Lower lobe of right lung (tissue), 2 donors: ENCODE measurements around the gene ADAMTS12. TPM values are rescaled to one million over a fixed set of nuclear protein-coding genes. Genes with fewer than 3 reads are reported as not detected.

Experiments used
- ATAC-seq, 2 donors: fragments of 200-7000 bp; cut with Tn5 transposase; one replicate each; pipeline ENCODE4 v1.9.1; 2020 to 2022; ENCODE audit warnings: mild to moderate bottlenecking in 2 of 2, moderate library complexity in 2 of 2
- DNase-seq: peaks from one replicate; pipeline ENCODE4 v3.0.0-alpha.2; 2020
- H3K27ac ChIP-seq: fragments of 200-600 bp; one replicate; pipeline ENCODE4 v1.8.0; 2022
- H3K27me3 ChIP-seq: fragments of 200-600 bp; one replicate; pipeline ENCODE4 v1.8.0; 2022; ENCODE audit warnings: low read depth
- H3K36me3 ChIP-seq: fragments of 200-600 bp; one replicate; pipeline ENCODE4 v1.8.0; 2022; ENCODE audit warnings: mild to moderate bottlenecking
- H3K4me1 ChIP-seq: fragments of 200-600 bp; one replicate; pipeline ENCODE4 v1.8.0; 2022
- H3K4me3 ChIP-seq: fragments of 200-600 bp; one replicate; pipeline ENCODE4 v1.8.0; 2022; ENCODE audit warnings: mild to moderate bottlenecking
- H3K9me3 ChIP-seq: fragments of 200-600 bp; one replicate; pipeline ENCODE4 v1.8.0; 2022
- intact Hi-C: fragments of 100-400 bp; cut with DNase I; formaldehyde crosslinking; loops from one replicate; pipeline ENCODE4 v1.11.0; 2022
- total RNA-seq: library from RNA; stranded (reverse); fragmentation: NEBNext Ultra II Directional; extraction: Animal tissue kit (Norgen Biotek cat#: 25700); gene quantifications from one replicate; pipeline ENCODE4 v1.2.1, GENCODE V29; 2021
- TF ChIP-seq, protein P1 (sequence below): fragments of 200-600 bp; IDR thresholded peaks from one replicate; pipeline ENCODE4 v1.8.0; 2022; ENCODE audit warnings: antibody characterized with exemption, mild to moderate bottlenecking
- donor health status: DM: no; HTN: yes; CAD: no; lungs with severe emphysema.

The ADAMTS12 gene
- total RNA-seq, 1 donor from 2014 or later: 7.6 TPM

DNA sequence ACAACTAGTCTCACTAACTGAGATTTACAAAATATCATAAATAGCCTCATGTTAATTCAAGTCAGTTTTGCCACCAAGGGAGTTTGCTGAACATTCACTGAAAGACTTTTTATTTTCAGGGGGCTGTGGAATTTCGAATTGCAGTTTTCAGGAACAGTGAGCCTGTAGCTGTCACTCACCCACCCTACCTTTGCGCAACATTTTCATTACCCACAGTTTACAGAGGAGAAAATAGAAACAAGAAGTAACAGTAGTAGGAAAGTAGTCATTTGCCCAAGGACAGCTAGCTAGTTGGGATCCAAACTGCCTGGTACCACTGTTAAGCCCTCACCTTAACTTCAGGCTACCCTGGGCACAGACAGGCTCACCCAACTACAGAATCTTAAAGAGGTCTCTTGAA lies 154.1 kb downstream of the ADAMTS12 start:
- H3K4me1 ChIP-seq: peaks cover 6% of the 10 kb centered on the region
- no peaks in the 10 kb centered on the region for H3K9me3 ChIP-seq
- H3K27me3 ChIP-seq: no peaks in the 10 kb centered on the region
- DNase-seq (no peak), ATAC-seq (no peak)
- TF ChIP-seq, protein P1, sequence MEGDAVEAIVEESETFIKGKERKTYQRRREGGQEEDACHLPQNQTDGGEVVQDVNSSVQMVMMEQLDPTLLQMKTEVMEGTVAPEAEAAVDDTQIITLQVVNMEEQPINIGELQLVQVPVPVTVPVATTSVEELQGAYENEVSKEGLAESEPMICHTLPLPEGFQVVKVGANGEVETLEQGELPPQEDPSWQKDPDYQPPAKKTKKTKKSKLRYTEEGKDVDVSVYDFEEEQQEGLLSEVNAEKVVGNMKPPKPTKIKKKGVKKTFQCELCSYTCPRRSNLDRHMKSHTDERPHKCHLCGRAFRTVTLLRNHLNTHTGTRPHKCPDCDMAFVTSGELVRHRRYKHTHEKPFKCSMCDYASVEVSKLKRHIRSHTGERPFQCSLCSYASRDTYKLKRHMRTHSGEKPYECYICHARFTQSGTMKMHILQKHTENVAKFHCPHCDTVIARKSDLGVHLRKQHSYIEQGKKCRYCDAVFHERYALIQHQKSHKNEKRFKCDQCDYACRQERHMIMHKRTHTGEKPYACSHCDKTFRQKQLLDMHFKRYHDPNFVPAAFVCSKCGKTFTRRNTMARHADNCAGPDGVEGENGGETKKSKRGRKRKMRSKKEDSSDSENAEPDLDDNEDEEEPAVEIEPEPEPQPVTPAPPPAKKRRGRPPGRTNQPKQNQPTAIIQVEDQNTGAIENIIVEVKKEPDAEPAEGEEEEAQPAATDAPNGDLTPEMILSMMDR: no peak
- H3K4me3 ChIP-seq: no peak overlapping the region
- intact Hi-C loops: no loop called here
- H3K27ac ChIP-seq: no peak overlapping the region
- H3K36me3 ChIP-seq: no peaks in the 10 kb centered on the region

DNA sequence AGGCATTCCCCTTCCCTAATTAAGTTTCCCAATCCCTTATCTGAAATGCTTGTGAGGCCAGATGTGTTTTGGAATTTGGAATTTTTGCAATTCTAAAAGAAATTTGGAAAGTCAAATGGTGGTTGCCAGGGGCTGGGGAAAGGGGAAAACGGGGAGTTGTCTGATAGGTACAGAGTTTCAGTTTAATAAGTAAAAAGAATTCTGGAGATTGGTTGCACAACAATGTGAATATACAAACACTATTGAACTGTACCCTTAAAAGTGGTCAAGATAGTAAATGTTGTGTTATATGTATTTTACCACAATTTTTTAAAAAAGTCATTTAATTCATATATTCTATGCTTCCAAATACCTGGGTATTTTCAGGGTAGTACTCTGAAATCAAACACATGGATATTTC lies 154.5 kb downstream of the ADAMTS12 start:
- ATAC-seq (no peak), DNase-seq (no peak)
- H3K9me3 ChIP-seq: no peaks in the 10 kb centered on the region
- intact Hi-C loops: no loop called here
- peaks cover 6% of the 10 kb centered on the region for H3K4me1 ChIP-seq
- TF ChIP-seq, protein P1: no peak
- no peaks in the 10 kb centered on the region for H3K36me3 ChIP-seq
- no peak overlapping the region for H3K27ac ChIP-seq
- H3K27me3 ChIP-seq: no peaks in the 10 kb centered on the region
- no peak overlapping the region for H3K4me3 ChIP-seq

DNA sequence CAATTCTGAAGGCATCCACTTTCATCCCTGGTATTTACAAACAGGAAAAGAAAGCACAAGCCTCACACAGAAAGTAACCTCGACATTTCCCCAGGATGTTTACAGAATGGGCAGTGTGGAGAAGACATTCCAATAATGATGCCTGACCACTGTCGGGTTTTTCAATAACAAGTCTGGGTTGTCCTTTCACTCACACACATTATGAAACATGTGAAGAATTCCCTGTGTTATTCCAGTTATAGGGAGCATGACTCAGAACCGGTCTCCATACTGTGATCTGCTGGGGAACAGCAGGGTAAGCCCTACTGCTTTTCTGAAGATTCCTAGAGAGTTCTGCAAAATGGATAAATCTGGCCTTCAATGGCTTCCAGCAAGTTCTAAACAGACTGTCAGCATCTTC lies 155.3 kb downstream of the ADAMTS12 start:
- no peaks in the 10 kb centered on the region for H3K9me3 ChIP-seq
- H3K27me3 ChIP-seq: no peaks in the 10 kb centered on the region
- no peaks in the 10 kb centered on the region for H3K36me3 ChIP-seq
- H3K4me1 ChIP-seq: peaks cover 6% of the 10 kb centered on the region
- DNase-seq: no peak
- ATAC-seq: peak in 1 of 2 donors; percentile 14
- intact Hi-C loops: no loop called here
- no peak overlapping the region for H3K27ac ChIP-seq
- TF ChIP-seq, protein P1: no peak
- no peak overlapping the region for H3K4me3 ChIP-seq

DNA sequence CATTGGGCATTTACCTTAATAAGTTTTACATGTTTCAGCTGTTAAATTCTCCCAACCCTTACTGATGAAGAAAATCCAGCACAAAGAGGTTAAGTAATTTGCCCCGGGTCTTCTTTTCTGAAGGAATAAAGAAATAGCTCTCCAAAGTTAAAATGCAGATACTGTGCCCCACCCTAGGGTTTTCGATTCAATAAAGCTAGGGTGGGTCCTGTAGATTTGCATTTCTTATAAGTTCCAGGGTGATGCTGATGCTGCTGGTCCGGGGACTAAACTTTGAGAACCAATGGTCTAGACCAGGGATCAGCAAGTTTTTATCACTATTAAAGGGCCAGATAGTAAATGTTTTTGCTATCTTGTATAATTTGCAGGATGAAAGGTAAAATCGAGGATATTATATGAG lies 156.7 kb downstream of the ADAMTS12 start:
- TF ChIP-seq, protein P1: no peak
- Histone ChIP-seq H3K36me3 (no peaks in the 10 kb centered on the region), H3K4me3 (no peak overlapping the region), H3K27ac (no peak overlapping the region), H3K9me3 (no peaks in the 10 kb centered on the region), H3K27me3 (no peaks in the 10 kb centered on the region), H3K4me1 (peaks cover 6% of the 10 kb centered on the region)
- intact Hi-C loops: no loop called here
- ATAC-seq: no peak
- DNase-seq: no peak

DNA sequence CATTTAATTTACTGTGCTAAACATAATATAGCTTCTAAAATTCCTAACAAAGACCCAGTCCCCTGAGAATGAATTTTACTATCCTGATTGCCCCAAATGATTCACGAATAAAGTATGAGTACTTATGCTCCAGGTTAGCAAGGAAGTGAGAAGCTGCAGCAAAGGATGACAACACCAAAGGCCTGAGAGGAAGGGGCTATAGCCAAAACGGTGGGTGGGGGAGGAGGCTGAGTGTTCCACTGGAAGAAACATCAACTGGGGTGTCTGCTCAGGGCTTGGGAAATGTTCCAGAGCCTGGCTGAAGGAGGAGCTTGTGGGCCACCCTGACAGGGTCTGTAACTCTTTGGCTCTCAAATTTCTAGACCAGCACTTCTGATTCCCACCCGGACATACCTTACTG lies 157.3 kb downstream of the ADAMTS12 start:
- H3K27ac ChIP-seq: no peak overlapping the region
- DNase-seq: no peak

More for the DNA sequence above, 157.3 kb downstream of the ADAMTS12 start:
- no peak for ATAC-seq
- Histone ChIP-seq H3K4me3 (no peak overlapping the region), H3K36me3 (no peaks in the 10 kb centered on the region), H3K27me3 (no peaks in the 10 kb centered on the region), H3K4me1 (peaks cover 6% of the 10 kb centered on the region), H3K9me3 (no peaks in the 10 kb centered on the region)
- intact Hi-C loops: no loop called here
- TF ChIP-seq, protein P1: no peak
